Naive thymus-derived CD4-positive, alpha-beta T cell (primary cell): Measurements from ENCODE around the gene GSDMA. TPM values are rescaled to one million over a fixed set of nuclear protein-coding genes. Genes with fewer than 3 reads are reported as not detected.

Experiments used
- ATAC-seq: fragments of 150-1000 bp; cut with Tn5 transposase; 2 replicates; pipeline ENCODE4 v1.10.0; 2021; ENCODE audit warnings: mild to moderate bottlenecking, moderate library complexity
- CTCF ChIA-PET: fragments of 350-600 bp; sonication (Branson Sonifier 250); formaldehyde crosslinking; loops from one replicate; lab custom pipeline; 2021; ENCODE audit warnings: antibody characterized with exemption; lab: Charles Lee
- POLR2A ChIA-PET: fragments of 350-600 bp; sonication (Branson Sonifier 250); formaldehyde crosslinking; loops from one replicate; lab custom pipeline; 2021; ENCODE audit warnings: antibody characterized with exemption, inconsistent platforms; lab: Charles Lee
- DNase-seq, 9 donors: peaks; one replicate each; pipeline versions ENCODE4 v3.0.0 to v3.0.0-alpha.2; 2020 to 2022; ENCODE audit warnings: mixed read lengths in 1 of 9
- H3K27ac ChIP-seq: one replicate; pipeline ENCODE4 v1.7.0; 2013; ENCODE audit warnings: mild to moderate bottlenecking, low read depth, low read length, moderate library complexity
- H3K27me3 ChIP-seq, 2 donors: one replicate each; pipeline ENCODE4 v1.7.0; 2013; ENCODE audit warnings: low read length in 2 of 2, mild to moderate bottlenecking in 2 of 2, moderate library complexity in 2 of 2; ENCODE audit not compliant: control insufficient read depth in 2 of 2, insufficient read depth in 2 of 2
- H3K36me3 ChIP-seq, 3 experiments: 1 replicate in 2 of 3; 2 replicates in 1 of 3; pipeline ENCODE4 v1.7.0; 2013; ENCODE audit warnings: low read length in 3 of 3, mild to moderate bottlenecking in 3 of 3, moderate library complexity in 1 of 3; ENCODE audit not compliant: insufficient read depth in 3 of 3, control insufficient read depth in 2 of 3
- H3K4me1 ChIP-seq, 2 donors: one replicate each; pipeline ENCODE4 v1.7.0; 2013; ENCODE audit warnings: low read length in 2 of 2, mild to moderate bottlenecking in 2 of 2, moderate library complexity in 1 of 2; ENCODE audit not compliant: control insufficient read depth in 2 of 2, insufficient read depth in 2 of 2
- H3K4me3 ChIP-seq: 2 replicates; pipeline ENCODE4 v1.7.0; 2013; ENCODE audit warnings: mild to moderate bottlenecking, low read length
- H3K9me3 ChIP-seq, 3 experiments: 1 replicate in 2 of 3; 2 replicates in 1 of 3; pipeline ENCODE4 v1.7.0; 2013; ENCODE audit warnings: low read length in 3 of 3; ENCODE audit not compliant: control insufficient read depth in 2 of 3
- H3K27ac Mint-ChIP-seq, 9 donors: one replicate each; pipeline ENCODE4 v1.8.0; 2020 to 2022; ENCODE audit warnings: mixed read lengths in 9 of 9, mild to moderate bottlenecking in 8 of 9, moderate library complexity in 5 of 9, inconsistent platforms in 2 of 9
- H3K27me3 Mint-ChIP-seq, 5 donors: one replicate each; pipeline ENCODE4 v1.8.0; 2021 to 2022; ENCODE audit warnings: mixed read lengths in 5 of 5, mild to moderate bottlenecking in 1 of 5
- H3K36me3 Mint-ChIP-seq, 5 donors: one replicate each; pipeline ENCODE4 v1.8.0; 2020 to 2022; ENCODE audit warnings: mixed read lengths in 5 of 5, mild to moderate bottlenecking in 3 of 5, inconsistent platforms in 1 of 5
- H3K4me1 Mint-ChIP-seq, 7 donors: one replicate each; pipeline ENCODE4 v1.8.0; 2020 to 2022; ENCODE audit warnings: mixed read lengths in 7 of 7, mild to moderate bottlenecking in 3 of 7, inconsistent platforms in 1 of 7
- H3K4me3 Mint-ChIP-seq, 10 donors: one replicate each; pipeline ENCODE4 v1.8.0; 2020 to 2022; ENCODE audit warnings: mild to moderate bottlenecking in 10 of 10, mixed read lengths in 10 of 10, moderate library complexity in 6 of 10, inconsistent platforms in 2 of 10
- H3K9me3 Mint-ChIP-seq, 11 donors: one replicate each; pipeline ENCODE4 v1.8.0; 2020 to 2022; ENCODE audit warnings: mixed read lengths in 11 of 11, mild to moderate bottlenecking in 4 of 11, inconsistent platforms in 1 of 11, moderate library complexity in 1 of 11
- intact Hi-C, 2 donors: fragments of 100-400 bp; cut with micrococcal nuclease; formaldehyde crosslinking; loops; one replicate each; pipeline ENCODE4 v1.15.1; 2023
- polyA plus RNA-seq, 2 donors: library from polyadenylated mRNA; unstranded; fragments of 300-500 nt; fragmentation: Illumina TruSeq; gene quantifications; one replicate each; pipeline ENCODE4 v1.2.3, GENCODE V29; 2021
- total RNA-seq, 6 experiments: library from RNA in 5 of 6; stranded (reverse) in 5 of 6; gene quantifications; 1 replicate in 5 of 6; 2 replicates in 1 of 6; pipeline ENCODE4 v1.2.3 and lab custom pipeline; 2021 to 2026

GSDMA gene
- total and polyA plus RNA-seq, 7 experiments from 2014 or later: 0.22 to 2.4 (median 0.69) TPM; not detected in 2

DNA sequence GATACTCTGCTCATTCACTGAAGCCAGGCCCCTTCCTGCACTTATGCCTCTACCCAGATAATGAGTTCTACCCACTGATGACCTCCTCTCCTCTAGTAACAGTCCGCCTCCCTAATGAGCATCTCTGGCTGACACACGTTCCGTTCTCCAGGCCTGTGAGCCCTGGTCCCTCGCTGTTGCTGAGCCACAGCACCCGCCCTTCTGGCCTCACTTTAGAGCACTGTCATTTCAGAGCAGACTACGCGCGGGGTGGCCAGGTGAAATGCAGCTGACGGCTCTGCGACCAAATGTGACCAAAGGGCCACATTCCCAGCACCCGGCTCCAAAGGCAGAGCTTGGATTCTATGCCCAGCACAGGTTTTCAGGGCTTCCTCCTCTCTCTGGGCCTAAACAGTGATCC is 31.6 kb downstream of the GSDMA start:
- H3K9me3 ChIP-seq: no peaks in the 10 kb centered on the region
- Mint-ChIP-seq H3K9me3 (no peaks in the 10 kb centered on the region), H3K4me1 (peaks cover 0 to 19% (median 0%) of the 10 kb centered on the region in 7 donors), H3K36me3 (peaks cover 24 to 51% (median 33%) of the 10 kb centered on the region in 5 donors), H3K4me3 (no peak overlapping the region), H3K27me3 (no peaks in the 10 kb centered on the region), H3K27ac (peak overlapping the region in 3 of 9 donors; percentile 22 to 70 (median 68))
- ChIA-PET CTCF (no interaction called here), POLR2A (interaction anchor here (0.6 to 0.9 kb wide), 2 partner anchors 204 to 308 kb away, joined by 3 read pairs; no protein-coding TSS in a partner anchor)
- no peak overlapping the region for H3K27ac ChIP-seq
- DNase-seq (no peak), ATAC-seq (no peak)
- H3K36me3 ChIP-seq: peaks cover 20 to 88% (median 36%) of the 10 kb centered on the region in 3 experiments
- intact Hi-C loops: no loop called here
- H3K27me3 ChIP-seq: no peaks in the 10 kb centered on the region
- H3K4me3 ChIP-seq: no peak overlapping the region
- no peaks in the 10 kb centered on the region for H3K4me1 ChIP-seq

DNA sequence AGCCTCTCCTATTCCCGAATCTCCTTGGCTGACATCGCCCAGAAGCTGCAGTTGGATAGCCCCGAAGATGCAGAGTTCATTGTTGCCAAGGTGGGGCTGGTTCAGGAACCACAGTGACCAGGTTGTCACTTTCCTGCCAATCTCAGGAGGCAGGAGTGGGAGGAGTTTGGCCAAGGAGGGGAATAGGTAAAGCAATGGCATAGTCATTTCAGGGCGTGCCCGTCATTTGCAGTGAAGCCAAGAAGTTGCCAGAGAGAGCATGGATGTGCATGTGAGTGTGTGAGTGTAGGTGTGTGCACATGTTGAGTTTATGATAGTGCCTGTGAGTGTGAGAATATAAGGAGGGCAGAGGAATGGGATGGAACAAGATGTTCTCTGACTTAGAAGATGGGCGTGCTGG is 32.6 kb downstream of the GSDMA start:
- POLR2A ChIA-PET: interaction anchor here (0.6 kb wide), 1 partner anchor 194 kb away, joined by 3 read pairs; no protein-coding TSS in a partner anchor
- intact Hi-C loops: no loop called here
- peaks cover 24 to 48% (median 33%) of the 10 kb centered on the region in 5 donors for H3K36me3 Mint-ChIP-seq
- peaks cover 20 to 78% (median 26%) of the 10 kb centered on the region in 3 experiments for H3K36me3 ChIP-seq
- H3K9me3 ChIP-seq: no peaks in the 10 kb centered on the region
- CTCF ChIA-PET: interaction anchor here (0.7 kb wide), 1 partner anchor 205 kb away, joined by 3 read pairs; no protein-coding TSS in a partner anchor
- peaks cover 0 to 19% (median 0%) of the 10 kb centered on the region in 7 donors for H3K4me1 Mint-ChIP-seq
- DNase-seq (no peak), ATAC-seq (no peak)
- H3K4me3 Mint-ChIP-seq: no peak overlapping the region
- H3K9me3 Mint-ChIP-seq: no peaks in the 10 kb centered on the region
- H3K27me3 ChIP-seq: no peaks in the 10 kb centered on the region
- H3K4me3 ChIP-seq: no peak overlapping the region
- H3K27ac Mint-ChIP-seq: peak overlapping the region in 2 of 9 donors; percentile 19 to 27
- H3K27ac ChIP-seq: no peak overlapping the region
- no peaks in the 10 kb centered on the region for H3K4me1 ChIP-seq
- no peaks in the 10 kb centered on the region for H3K27me3 Mint-ChIP-seq

DNA sequence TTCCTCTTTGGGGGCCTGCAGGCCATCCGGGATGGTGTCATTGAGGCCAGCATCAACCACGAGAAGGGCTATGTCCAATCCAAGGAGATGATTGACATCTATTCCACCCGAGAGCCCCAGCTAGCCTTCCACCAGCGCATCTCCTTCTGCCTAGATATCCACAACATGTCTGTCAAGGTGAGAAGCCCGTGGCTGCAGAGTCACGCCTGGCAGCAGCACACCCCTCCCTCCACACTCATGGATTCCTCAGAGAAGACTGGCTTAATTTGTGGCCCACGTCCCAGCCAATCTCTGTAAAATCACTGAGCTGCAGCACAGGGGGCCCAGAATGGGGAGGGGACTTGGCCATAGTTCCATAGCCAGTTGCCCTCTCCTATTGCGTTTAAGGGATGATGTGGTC is 33.4 kb downstream of the GSDMA start:
- CTCF ChIA-PET: interaction anchor here (0.6 to 0.7 kb wide), 2 partner anchors 152 to 204 kb away, joined by 3 read pairs; no protein-coding TSS in a partner anchor

DNA sequence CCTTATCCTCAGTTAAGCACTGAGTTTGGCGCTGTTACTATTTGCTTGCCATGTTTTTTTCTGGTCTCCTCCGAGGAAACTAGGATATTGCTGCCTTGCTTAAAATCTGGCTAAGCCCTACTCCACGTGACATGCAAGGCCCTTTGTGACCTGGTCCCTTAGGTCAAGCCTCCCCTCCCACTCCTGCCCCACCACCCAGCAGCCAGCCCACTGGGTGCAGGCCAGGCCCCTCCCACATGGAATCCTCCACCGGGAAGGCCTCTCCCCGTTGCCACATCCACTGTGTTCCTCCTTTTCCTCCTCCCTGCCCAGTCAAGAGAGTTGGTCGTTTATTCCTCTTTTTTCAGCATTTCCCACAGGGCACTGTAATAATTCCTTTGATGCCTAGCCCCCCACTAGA is 34.0 kb downstream of the GSDMA start:
- no peak for ATAC-seq
- H3K9me3 ChIP-seq: no peaks in the 10 kb centered on the region
- intact Hi-C loops: no loop called here
- Mint-ChIP-seq H3K9me3 (no peaks in the 10 kb centered on the region), H3K4me1 (peaks cover 0 to 19% (median 0%) of the 10 kb centered on the region in 7 donors), H3K27me3 (no peaks in the 10 kb centered on the region), H3K27ac (peak overlapping the region in 2 of 9 donors; percentile 42 to 48), H3K4me3 (no peak overlapping the region), H3K36me3 (peaks cover 24 to 43% (median 33%) of the 10 kb centered on the region in 5 donors)
- H3K27ac ChIP-seq: no peak overlapping the region
- no peak for DNase-seq
- POLR2A ChIA-PET: interaction anchor here (0.5 kb wide), 1 partner anchor 12 kb away, joined by 3 read pairs; no protein-coding TSS in a partner anchor
- CTCF ChIA-PET: interaction anchor here (0.6 kb wide), 1 partner anchor 151 kb away, joined by 3 read pairs; no protein-coding TSS in a partner anchor
- H3K4me3 ChIP-seq: no peak overlapping the region
- no peaks in the 10 kb centered on the region for H3K4me1 ChIP-seq
- H3K27me3 ChIP-seq: no peaks in the 10 kb centered on the region
- peaks cover 17 to 64% (median 20%) of the 10 kb centered on the region in 3 experiments for H3K36me3 ChIP-seq

More for the DNA sequence above, 33.4 kb downstream of the GSDMA start:
- Histone ChIP-seq H3K9me3 (no peaks in the 10 kb centered on the region), H3K4me1 (no peaks in the 10 kb centered on the region), H3K36me3 (peaks cover 20 to 71% (median 23%) of the 10 kb centered on the region in 3 experiments), H3K27ac (no peak overlapping the region), H3K27me3 (no peaks in the 10 kb centered on the region), H3K4me3 (no peak overlapping the region)
- H3K36me3 Mint-ChIP-seq: peaks cover 24 to 48% (median 33%) of the 10 kb centered on the region in 5 donors
- no peak for ATAC-seq
- POLR2A ChIA-PET: interaction anchor here (0.5 kb wide), 1 partner anchor 13 kb away, joined by 3 read pairs; no protein-coding TSS in a partner anchor
- peaks cover 0 to 19% (median 0%) of the 10 kb centered on the region in 7 donors for H3K4me1 Mint-ChIP-seq
- no peaks in the 10 kb centered on the region for H3K9me3 Mint-ChIP-seq
- H3K27ac Mint-ChIP-seq: peak overlapping the region in 1 of 9 donors; percentile 16
- DNase-seq: no peak
- no peaks in the 10 kb centered on the region for H3K27me3 Mint-ChIP-seq
- no peak overlapping the region for H3K4me3 Mint-ChIP-seq
- intact Hi-C loops: no loop called here

DNA sequence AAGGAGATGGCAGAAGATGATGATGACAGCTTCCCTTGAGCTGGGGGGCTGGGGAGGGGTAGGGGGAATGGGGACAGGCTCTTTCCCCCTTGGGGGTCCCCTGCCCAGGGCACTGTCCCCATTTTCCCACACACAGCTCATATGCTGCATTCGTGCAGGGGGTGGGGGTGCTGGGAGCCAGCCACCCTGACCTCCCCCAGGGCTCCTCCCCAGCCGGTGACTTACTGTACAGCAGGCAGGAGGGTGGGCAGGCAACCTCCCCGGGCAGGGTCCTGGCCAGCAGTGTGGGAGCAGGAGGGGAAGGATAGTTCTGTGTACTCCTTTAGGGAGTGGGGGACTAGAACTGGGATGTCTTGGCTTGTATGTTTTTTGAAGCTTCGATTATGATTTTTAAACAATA is 34.7 kb downstream of the GSDMA start:
- peaks cover 0 to 19% (median 0%) of the 10 kb centered on the region in 7 donors for H3K4me1 Mint-ChIP-seq
- Histone ChIP-seq H3K4me1 (no peaks in the 10 kb centered on the region), H3K9me3 (no peaks in the 10 kb centered on the region), H3K36me3 (peaks cover 10 to 57% (median 20%) of the 10 kb centered on the region in 3 experiments), H3K27me3 (no peaks in the 10 kb centered on the region), H3K4me3 (no peak overlapping the region), H3K27ac (no peak overlapping the region)
- H3K36me3 Mint-ChIP-seq: peaks cover 21 to 37% (median 31%) of the 10 kb centered on the region in 5 donors
- intact Hi-C loops: no loop called here
- H3K27ac Mint-ChIP-seq: no peak overlapping the region
- H3K27me3 Mint-ChIP-seq: no peaks in the 10 kb centered on the region
- DNase-seq: no peak
- ChIA-PET CTCF (no interaction called here), POLR2A (interaction anchor here (0.6 kb wide), 1 partner anchor 14 kb away, joined by 3 read pairs; no protein-coding TSS in a partner anchor)
- ATAC-seq: no peak
- H3K9me3 Mint-ChIP-seq: no peaks in the 10 kb centered on the region
- H3K4me3 Mint-ChIP-seq: no peak overlapping the region

- Histone ChIP-seq H3K27me3 (no peaks in the 10 kb centered on the region), H3K36me3 (peaks cover 7 to 41% (median 7%) of the 10 kb centered on the region in 3 experiments), H3K4me1 (no peaks in the 10 kb centered on the region), H3K9me3 (no peaks in the 10 kb centered on the region), H3K27ac (no peak overlapping the region), H3K4me3 (no peak overlapping the region)
- intact Hi-C loops: no loop called here
- peak overlapping the region in 3 of 9 donors; percentile 30 to 59 (median 43) for H3K27ac Mint-ChIP-seq
- H3K9me3 Mint-ChIP-seq: no peaks in the 10 kb centered on the region
- H3K4me1 Mint-ChIP-seq: peaks cover 0 to 9% (median 0%) of the 10 kb centered on the region in 7 donors
- no peaks in the 10 kb centered on the region for H3K27me3 Mint-ChIP-seq
- ChIA-PET POLR2A (no interaction called here), CTCF (interaction anchor here (1.4 kb wide), 1 partner anchor 35 kb away, joined by 3 read pairs; no protein-coding TSS in a partner anchor)
- peaks cover 9 to 21% (median 17%) of the 10 kb centered on the region in 5 donors for H3K36me3 Mint-ChIP-seq
- no peak overlapping the region for H3K4me3 Mint-ChIP-seq
- DNase-seq: no peak
- no peak for ATAC-seq
Observed at GRCh38 chr17:39999067-39999466, 36.3 kb downstream of the GSDMA start.
